Germinal center (tissue), 1 donor: Measurements from ENCODE around the gene PPIA.
"Not testable (repeated sequence)": the region's sequence is repeated elsewhere in the genome, so short reads cannot be mapped to it uniquely, and the experiment has no call there.

Experiments used
- DNase-seq: peaks from one replicate; pipeline ENCODE4 v3.0.0; 2012; ENCODE audit warnings: mixed read lengths, low spot score

Gene PPIA

DNA sequence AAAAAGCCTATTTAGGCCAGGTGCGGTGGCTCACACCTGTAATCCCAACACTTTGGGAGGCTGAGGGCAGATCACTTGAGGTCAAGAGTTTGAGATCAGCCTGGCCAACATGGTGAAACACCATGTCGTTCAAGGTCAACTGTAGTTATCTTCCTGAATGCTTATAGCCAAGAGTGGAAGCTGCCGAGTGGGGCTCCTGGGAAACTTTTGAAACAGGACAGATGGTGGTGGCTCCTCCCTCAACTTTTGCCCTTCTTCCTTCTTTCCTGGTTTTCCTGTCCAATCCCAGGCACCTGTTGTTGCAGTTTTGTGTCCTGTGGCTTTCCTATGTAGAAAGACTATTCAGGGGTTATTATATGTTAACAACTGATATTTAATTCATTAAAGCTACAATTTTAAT lies 8.7 kb upstream of the PPIA start:
- no peak for DNase-seq

- DNase-seq = no peak
These were observed 6.5 kb upstream of the PPIA start for GRCh38 chr7:44789990-44790389.

- DNase-seq = no peak
These were observed 4.9 kb upstream of the PPIA start for GRCh38 chr7:44791278-44792219.

GRCh38 chr7:44793919-44794318 lies 2.6 kb upstream of the PPIA start:
- no peak for DNase-seq

DNA sequence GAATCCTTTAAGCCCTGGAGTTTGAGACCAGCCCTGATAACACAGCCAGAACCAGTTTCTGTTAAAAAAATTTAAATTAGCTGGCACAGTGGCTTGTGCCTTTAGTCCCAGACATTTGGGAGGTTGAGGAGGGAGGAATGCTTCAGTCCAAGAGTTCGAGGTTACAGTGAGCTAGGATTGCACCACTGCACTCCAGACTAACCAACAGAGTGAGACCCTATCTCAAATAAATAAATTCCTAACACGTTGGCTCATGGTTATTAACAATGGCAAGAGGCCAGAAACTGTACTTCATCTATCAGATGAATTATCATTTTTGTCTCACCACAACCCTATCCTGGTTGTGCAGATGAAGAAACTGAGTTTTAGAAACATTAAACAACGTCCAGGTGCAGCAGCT lies 2.1 kb upstream of the PPIA start:
- no peak for DNase-seq

- DNase-seq = peak; percentile 62
These were observed 412 bp upstream of the PPIA start for GRCh38 chr7:44796034-44796503.

DNA sequence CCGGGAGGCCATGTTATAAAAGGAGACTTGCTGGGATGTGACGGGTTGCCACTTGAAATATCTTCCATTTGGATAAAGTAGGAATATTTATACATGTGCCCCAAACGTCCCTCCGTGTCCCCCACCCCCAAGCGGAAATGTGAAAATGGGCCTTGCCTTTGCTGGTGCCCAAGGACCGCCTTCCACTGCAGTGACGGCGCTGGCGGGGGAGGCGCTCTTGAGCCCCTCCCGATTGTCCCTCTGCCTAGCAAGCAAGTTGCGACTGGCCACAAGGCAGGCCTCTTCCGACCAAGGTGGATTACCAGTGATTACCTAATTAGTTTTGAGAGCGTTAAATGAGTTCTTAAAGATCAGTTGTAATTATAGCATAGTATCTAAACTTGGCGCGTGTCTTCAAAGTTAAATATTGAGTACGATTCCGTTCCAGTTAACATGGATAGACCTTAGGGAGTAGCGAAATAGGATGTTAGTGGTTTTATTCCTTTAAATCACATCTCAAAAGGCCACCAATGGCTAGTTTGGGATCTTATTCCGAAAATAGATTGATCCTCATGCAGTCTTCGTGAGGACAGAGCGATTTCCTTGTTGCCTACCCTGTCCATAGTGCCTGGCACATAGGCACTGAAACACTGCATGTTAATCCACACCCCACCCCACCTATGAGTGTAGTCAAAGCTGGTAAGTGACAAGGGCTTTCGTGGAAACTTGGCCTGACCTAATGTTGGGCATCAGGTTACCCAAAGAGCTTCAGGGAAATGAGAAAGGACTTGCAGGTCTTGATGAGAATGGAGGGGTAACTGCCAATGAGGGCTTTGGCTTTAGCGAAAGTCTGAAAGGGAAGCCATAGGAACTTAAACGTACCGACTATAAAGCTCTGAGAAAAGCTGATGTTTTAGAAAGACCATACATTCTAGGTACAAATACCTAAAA lies 1.1 kb downstream of the PPIA start:
- peak; percentile 77 for DNase-seq

- no peak for DNase-seq
These were observed 2.3 kb downstream of the PPIA start for GRCh38 chr7:44798649-44799305.

DNA sequence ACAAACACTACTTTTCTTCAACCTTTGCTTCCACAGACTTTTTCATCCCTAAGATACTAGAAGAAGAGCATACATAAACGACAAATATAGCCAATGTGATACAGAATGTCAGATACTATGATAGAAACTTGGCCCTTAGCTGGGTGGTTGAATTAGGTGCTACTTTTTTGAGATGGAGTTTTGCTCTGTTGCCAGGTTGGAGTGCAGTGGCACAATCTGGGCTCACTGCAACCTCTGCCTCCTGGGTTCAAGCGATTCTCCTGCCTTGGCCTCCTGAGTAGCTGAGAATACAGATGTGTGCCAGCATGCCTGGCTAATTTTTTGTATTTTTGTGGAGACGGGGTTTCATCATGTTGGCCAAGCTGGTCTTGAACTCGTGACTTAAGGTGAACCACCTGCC lies 3.5 kb downstream of the PPIA start:
- no peak for DNase-seq

- no peak for DNase-seq
These were observed 5.4 kb downstream of the PPIA start for GRCh38 chr7:44801890-44802289.

GRCh38 chr7:44802418-44803025 lies 6.0 kb downstream of the PPIA start:
- DNase-seq = no peak

- not testable (repeated sequence) for DNase-seq
These were observed 7.5 kb downstream of the PPIA start for GRCh38 chr7:44803828-44804519.

GRCh38 chr7:44805950-44806349 lies 9.5 kb downstream of the PPIA start:
- DNase-seq = no peak

DNA sequence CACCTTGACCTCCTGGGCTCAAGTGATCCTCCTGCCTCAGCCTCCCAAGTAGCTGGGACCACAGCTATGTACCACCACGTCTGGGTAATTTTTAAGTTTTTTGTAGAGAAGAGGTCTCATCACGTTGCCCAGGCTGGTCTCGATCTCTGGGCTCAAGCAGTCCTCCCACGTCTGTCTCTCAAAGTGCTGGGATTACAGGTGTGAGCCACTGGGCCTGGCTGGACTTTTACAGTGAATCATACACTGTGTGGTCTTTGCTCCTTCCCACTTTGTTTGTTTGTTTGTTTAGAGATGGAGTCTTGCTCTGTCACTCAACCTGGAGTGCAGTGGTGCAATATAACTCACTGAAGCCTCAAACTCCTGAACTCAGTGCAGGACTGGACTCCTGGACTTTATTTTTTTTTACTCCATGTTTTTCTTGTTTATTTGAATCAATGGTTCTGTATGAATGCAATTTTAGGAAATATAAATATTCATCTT lies 12.5 kb downstream of the PPIA start:
- DNase-seq = no peak

GRCh38 chr7:44811093-44811492 lies 14.6 kb downstream of the PPIA start:
- DNase-seq = no peak

DNA sequence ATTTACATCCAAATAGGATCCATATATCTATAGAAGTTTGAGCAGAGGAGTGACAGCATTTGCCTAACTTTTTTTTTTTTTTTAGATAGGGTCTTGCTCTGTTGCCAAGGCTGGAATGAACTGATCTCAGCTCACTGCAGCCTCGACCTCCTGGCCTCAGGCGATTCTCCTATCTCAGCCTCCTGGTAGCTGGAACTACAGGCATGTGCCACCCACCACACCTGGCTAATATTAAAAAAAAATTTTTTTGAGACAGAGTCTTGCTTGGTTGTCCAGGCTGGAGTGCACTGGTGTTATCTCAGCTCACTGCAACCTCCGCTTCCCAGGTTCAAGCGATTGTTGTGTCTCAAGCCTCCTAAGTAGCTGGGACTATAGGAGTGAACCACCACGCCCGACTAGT lies 15.1 kb downstream of the PPIA start:
- DNase-seq = no peak

GRCh38 chr7:44814919-44815318 lies 18.4 kb downstream of the PPIA start:
- DNase-seq = no peak

DNA sequence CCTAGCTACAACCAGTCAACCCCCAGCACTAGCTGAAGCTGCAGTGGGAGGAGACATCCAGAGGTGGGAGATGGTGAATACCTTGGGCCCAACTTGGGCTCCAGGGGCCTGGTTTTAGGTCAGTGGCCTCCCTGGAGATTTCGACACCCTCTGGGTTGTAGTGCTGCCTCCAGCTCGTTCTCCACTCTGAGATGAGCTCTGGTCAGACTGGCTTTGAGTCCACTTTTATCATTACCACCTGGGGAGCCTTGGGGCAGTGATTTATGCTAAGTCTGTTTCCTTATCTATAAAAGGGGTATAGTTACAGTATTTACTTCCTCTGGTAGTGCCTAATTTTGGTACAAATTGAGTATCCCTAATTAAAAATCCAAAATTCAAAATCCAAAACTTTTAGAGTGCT lies 22.8 kb downstream of the PPIA start:
- no peak for DNase-seq

GRCh38 chr7:44823255-44823781 lies 26.8 kb downstream of the PPIA start:
- no peak for DNase-seq

DNA sequence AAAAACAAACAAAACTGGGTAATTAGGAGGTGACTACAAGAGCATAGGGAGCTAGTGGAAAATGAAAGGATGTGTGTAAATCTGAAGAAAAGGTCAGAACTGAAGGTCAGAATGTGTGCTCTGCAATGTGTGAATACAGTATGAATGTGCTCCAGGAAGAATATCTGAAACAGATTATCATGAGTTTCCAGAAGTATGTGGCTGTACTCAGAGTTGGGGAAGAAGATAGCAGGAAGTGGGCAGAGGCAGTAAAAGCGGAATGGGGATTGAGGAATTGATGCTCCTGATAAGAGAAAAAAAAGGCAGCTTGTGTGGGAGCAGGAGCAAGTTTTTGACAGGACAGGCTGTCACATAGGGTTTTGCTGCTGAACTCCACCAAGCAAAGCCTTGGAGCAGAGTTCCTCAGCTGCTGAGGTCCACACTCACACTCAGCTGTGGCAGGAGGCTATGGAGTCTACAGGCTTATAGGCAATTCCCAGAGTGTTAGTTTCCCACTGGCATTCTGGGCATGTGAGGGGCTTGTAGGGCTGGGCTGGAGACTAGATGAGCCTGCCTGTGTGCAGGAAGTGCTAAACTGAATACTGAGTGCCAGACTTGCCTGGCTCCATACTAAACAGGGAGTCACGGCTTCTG lies 28.5 kb downstream of the PPIA start:
- DNase-seq = no peak
